D721Med (cell line): ENCODE results near the gene TXNL4B.

Source experiments
- DNase-seq: peaks from one replicate; pipeline ENCODE4 v3.0.0; 2011; ENCODE audit warnings: low spot score; ENCODE audit not compliant: insufficient read length
- FAIRE-seq: peaks from 2 replicates; lab custom pipeline; 2011; peaks lifted over from hg19 to GRCh38; lab: Jason Lieb, UNC
- TF ChIP-seq, protein P1 (sequence below): IDR thresholded peaks from 2 replicates; pipeline ENCODE4 v1.5.1; 2012; ENCODE audit warnings: mild to moderate bottlenecking, control low read depth; ENCODE audit not compliant: insufficient read depth; ENCODE audit errors: missing control alignments

TXNL4B gene

DNA sequence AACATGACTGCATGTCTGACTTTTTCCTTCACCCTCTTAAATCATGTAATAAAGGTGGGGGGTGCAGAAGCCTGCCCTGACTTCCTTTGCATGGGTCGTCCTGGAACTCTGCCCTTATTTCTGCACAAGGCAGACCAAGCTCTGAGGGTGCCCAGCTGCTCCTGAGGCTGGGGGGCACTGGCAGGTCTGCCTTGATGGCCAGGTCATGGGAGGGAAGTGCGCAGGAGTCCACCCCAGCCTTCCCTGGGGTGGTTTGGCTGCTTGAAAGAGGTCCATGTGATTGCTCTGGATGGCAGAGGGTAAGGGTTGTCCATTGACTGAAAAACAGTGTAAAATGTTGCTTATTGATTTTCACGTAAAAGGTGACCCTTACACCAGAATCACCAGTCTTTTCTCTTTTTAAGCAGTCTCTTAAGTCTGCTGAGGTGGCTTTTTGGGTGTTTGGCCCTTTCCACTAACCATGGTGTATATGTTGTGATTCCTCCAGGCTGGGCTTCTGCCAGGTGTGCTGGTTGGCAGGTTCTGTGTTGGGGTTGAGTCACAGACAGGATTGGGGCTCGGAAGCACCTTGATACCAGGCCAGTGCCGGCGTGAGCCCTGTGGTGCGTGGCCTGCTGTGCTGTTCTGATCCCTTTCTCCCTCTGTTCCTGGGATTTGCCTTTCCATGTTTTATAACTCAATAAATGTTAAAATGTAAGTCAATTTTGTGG, 19.6 kb upstream of the TXNL4B start:
- DNase-seq: no peak
- TF ChIP-seq, protein P1, sequence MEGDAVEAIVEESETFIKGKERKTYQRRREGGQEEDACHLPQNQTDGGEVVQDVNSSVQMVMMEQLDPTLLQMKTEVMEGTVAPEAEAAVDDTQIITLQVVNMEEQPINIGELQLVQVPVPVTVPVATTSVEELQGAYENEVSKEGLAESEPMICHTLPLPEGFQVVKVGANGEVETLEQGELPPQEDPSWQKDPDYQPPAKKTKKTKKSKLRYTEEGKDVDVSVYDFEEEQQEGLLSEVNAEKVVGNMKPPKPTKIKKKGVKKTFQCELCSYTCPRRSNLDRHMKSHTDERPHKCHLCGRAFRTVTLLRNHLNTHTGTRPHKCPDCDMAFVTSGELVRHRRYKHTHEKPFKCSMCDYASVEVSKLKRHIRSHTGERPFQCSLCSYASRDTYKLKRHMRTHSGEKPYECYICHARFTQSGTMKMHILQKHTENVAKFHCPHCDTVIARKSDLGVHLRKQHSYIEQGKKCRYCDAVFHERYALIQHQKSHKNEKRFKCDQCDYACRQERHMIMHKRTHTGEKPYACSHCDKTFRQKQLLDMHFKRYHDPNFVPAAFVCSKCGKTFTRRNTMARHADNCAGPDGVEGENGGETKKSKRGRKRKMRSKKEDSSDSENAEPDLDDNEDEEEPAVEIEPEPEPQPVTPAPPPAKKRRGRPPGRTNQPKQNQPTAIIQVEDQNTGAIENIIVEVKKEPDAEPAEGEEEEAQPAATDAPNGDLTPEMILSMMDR: no peak
- FAIRE-seq: no peak

DNA sequence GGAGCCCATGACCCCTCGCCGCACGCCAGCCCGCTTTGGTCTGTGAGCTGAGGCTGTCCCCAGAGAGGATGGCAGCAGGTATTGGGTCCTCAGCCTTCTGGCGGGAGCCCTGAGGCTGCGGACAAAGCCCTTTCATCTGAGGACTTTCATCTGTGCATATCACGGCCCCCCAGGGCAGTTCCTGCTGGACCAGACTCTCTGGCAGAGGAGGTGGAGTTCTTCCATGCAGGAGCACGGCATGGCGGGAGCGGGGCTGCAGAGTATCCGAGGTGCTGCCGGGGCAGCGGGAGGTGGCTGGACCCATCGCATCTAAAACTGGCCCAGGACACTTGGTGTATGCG, 19.0 kb upstream of the TXNL4B start:
- TF ChIP-seq, protein P1: no peak
- DNase-seq (no peak), FAIRE-seq (no peak)

DNA sequence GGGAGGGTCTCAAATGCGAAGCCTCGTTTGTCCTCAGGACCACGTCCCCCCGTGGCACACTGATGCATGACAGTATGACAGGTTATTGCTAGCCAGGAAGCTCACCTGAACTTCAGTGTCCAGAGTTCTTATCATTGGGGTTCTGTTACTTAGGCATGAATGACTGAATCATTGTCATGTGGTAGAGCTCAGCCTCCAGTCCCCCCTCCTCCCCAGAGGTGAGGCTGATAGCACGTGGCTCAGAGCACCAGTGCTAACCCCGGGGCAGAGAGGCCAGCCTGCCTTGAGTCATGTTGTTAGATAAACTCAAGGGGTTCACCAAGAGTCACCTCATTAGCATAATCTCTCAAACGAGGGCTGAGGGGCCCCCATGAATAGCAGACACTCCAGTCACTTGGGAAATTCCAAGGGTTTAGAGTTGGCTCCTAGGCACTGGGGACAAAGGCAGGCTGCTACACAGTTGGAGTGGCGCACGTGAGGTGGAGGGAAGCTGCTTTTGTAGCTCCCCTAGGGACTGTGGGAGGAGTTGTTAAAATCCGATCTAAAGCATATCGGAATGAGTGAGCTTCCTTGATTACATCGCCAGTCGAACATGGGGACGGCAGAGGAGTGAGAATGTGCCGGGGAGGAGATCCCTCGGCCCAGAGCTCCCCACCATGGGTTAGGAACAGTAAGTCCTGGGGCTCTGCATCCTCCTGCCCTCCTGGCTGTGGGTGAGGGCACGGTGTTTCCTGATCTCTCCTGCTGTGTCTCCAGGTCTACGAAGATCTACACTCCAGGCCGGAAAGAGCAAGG, 18.4 kb upstream of the TXNL4B start:
- FAIRE-seq (no peak), DNase-seq (no peak)
- TF ChIP-seq, protein P1: no peak

DNA sequence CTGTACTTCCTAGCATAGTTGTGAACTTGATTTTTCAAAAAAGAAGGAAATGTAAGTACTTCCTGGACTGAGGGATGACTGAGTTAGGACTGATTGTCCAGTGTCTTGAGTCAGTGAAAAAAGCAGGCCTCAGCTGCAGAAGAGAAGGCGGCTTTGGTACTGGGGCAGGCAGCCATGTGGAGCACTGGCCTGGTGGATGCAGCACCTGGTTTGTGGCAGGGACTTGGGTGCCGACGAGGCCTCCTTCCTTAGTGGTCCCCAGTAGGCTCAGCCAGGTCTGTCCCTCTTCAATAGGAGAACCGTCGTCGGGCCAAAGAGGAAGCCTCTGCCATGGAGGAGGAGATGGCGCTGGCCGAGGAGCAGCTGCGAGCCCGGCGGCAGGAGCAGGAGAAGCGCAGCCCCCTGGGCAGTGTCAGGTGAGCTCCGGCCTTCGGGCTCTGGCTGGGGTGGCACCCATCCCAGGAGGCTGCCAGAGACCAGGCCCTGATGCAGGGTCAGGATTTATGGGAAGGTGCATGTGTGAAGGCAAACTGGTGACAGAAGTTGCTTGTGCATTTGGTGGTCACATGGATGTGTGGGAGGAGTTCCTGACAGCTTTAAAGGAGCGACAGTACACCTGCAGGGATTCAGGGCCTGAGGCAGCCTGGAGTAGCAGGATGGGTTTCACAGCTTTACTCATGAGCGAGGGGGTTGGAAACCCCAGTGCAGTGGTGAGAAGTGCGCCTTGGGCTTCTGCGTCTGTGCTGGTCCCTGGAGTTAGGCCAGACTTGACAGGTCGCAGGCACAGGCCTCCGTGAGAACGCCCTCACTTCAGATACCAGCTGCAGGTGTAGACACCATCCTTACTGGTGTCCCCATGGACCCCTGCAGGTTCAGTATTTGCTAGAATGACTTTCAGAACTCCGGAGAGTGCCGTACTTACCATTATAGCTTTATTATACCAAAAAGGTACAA, 17.5 kb upstream of the TXNL4B start:
- FAIRE-seq: no peak
- TF ChIP-seq, protein P1: no peak
- DNase-seq: no peak

DNA sequence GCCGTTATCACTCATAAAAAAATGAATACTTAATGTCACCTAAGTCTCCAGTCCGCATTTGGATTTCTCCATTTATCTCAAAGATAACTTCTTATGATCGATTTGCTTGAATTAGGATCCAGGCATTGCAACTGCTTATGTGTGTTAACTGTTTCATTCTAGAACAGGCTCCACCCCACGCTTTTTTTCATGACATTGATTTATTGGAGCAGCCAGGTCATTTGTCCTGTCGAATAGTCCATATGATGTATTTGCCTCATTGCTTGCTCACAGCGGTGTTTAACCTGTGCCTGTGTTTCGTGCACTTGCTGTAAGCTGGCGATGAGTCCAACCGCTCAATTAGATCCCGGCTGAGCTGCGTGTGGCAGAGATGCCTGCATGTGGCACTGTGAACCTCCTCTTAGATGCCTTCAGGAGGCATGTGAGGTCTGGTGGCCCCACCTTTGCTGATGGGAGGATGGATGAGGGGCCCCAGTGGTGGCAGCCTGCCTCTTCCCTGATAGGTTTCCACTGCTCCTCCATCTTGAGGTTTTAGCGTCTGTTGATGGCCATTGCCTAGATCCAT, 16.6 kb upstream of the TXNL4B start:
- TF ChIP-seq, protein P1: no peak
- DNase-seq: no peak
- FAIRE-seq: no peak

DNA sequence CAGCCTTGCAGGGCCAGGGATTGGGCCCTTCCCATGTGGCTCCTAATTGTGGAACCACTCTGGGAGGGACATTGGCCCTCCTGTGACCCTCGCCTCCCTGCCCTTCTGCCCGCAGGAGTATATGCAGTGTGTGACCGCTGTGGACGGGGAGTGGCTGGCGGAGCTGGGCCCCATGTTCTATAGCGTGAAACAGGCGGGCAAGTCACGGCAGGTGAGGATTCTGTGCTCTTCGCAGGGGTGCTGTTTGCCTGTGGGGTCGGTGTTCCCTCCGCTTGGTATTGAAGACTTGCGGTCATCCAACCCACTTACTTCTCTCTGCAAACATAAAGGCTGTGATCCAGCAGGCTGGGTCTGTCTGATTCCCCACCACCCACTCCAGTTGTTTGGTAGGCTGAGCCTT, 15.9 kb upstream of the TXNL4B start:
- no peak for DNase-seq
- no peak for FAIRE-seq
- TF ChIP-seq, protein P1: no peak
